AG09319 (cell line): Measurements from ENCODE around the gene CUL1.

Experiments used
- DNase-seq: peaks from one replicate; pipeline ENCODE4 v3.0.0-alpha.2; 2010; ENCODE audit warnings: low read depth; ENCODE audit errors: extremely low read depth
- TF ChIP-seq, protein P1 (sequence below): IDR thresholded peaks from 2 replicates; pipeline ENCODE4 v1.5.1; 2011; ENCODE audit warnings: low read depth, mild to moderate bottlenecking, inconsistent platforms, low read length, moderate library complexity

The CUL1 gene

DNA sequence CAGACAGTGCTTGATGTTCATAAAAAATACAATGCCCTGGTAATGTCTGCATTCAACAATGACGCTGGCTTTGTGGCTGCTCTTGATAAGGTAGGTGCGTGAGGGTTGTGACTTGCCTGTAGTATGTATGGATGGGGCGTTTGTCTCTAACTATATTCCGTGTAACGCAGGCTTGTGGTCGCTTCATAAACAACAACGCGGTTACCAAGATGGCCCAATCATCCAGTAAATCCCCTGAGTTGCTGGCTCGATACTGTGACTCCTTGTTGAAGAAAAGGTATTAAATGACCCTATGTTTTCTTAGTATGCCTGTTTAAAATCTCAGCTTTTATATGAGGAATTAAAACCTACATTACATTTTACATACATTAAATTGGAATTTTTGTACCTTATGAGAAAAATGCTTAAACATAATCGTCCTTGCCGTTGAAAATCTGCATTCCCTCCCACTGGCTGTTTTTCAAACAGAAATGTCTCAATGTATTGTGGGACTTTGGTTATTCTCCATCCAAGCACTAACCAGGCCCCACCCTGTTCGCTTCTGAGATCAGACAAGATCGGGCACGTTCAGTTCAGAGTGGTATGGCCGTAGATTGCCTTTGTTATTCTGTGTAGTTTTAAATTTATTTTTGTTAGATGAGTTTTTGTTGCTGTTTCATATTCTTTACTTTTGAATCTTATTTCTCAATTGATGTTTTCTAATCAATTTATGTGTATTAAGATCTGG is 85.3 kb downstream of the CUL1 start:
- no peak for DNase-seq

DNA sequence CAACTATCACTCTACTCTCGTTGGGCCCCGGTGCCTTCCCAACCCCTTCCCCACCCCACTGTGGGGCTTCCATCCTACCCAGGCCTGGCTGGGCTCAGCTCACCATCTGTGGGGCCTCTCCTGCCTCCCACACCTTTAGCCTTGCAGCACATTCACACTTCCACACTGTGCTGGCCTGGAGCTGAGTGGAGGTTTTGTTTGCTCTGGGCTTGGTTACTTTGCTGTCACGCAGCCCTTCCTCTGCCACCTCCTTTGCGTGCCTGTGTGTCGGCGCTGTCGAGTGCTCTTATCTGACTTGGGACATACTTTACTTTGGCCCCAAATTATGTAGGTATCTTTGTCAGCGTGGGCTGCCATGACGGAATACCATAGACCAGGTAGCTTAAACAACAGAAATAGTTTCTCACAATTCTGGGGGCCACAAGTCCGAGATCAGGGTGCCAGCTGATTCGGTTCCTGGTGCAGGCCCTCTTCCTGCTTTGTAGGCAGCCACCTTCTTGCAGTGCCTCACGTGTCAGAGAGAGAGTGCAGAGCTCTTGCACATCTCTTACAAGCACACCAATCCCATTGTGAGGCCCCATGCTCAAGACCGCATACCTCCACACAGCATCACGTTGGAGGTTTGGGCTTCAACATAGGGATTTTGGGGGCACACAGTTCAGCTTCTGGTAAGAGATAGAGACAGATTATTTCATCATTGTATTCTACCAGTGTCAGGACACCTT is 89.0 kb downstream of the CUL1 start:
- DNase-seq: no peak
- TF ChIP-seq, protein P1, sequence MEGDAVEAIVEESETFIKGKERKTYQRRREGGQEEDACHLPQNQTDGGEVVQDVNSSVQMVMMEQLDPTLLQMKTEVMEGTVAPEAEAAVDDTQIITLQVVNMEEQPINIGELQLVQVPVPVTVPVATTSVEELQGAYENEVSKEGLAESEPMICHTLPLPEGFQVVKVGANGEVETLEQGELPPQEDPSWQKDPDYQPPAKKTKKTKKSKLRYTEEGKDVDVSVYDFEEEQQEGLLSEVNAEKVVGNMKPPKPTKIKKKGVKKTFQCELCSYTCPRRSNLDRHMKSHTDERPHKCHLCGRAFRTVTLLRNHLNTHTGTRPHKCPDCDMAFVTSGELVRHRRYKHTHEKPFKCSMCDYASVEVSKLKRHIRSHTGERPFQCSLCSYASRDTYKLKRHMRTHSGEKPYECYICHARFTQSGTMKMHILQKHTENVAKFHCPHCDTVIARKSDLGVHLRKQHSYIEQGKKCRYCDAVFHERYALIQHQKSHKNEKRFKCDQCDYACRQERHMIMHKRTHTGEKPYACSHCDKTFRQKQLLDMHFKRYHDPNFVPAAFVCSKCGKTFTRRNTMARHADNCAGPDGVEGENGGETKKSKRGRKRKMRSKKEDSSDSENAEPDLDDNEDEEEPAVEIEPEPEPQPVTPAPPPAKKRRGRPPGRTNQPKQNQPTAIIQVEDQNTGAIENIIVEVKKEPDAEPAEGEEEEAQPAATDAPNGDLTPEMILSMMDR: no peak

More for the DNA sequence above, 85.3 kb downstream of the CUL1 start:
- TF ChIP-seq, protein P1: no peak

- DNase-seq: no peak
- TF ChIP-seq, protein P1: no peak
These were observed 90.5 kb downstream of the CUL1 start for GRCh38 chr7:148789220-148789619.

- TF ChIP-seq, protein P1: no peak
- no peak for DNase-seq
These were observed 91.5 kb downstream of the CUL1 start for GRCh38 chr7:148790131-148790726.

DNA sequence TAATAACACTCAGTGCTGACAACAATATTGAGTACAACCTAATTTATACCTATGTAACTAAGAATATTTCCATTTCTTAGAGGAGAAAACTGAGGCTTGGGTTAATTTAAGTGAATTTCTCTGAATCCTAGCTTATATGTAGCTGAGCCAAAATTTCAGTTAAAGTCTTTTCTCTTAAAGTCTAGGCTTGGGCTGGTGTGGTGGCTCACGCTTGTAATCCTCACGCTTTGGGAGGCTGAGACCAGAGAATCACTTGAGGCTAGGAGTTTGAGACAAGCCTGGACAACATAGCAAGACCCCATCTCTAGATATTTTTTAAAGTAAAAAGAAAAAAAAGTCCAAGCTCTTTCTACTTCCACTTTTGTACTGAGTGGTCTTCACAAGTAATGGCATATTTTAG is 92.1 kb downstream of the CUL1 start:
- no peak for DNase-seq
- TF ChIP-seq, protein P1: no peak

DNA sequence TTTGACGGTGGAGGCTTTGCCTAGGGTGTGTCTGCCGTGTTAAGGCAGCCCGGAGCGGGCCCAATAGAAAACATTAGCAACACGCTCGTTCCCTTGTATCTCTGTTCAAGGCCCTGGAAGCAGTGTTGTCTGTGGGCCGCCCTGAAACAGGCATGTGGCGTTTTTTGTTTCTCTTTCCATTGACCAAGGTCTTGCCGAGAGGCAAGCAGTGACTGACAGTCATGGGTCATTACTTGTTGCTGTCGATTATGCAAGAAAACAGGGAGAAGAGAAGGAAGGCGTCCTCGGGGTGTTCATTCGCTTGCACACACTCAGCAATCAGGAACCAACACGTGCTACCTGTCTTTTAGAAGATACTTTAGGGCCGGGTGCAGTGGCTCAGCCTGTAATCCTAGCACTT is 92.8 kb downstream of the CUL1 start:
- DNase-seq: no peak
- TF ChIP-seq, protein P1: no peak

DNA sequence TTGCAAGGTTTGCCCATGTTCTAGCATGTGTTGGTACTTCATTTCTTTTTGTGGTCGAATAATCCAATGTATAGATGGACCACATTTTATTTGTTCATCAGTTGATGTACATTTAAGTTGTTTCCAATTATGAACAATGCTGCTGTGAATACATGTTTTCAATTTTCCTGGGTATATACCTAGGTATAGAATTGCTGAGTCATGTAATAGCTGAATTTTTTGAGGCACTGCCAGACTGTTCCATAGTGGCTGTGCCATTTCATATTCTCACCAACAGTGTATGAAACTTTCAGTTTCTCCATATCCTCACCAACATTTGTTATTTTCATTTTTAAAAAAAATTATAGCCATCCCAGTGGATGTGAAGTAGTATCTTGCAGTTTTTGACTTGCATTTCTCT is 94.9 kb downstream of the CUL1 start:
- no peak for DNase-seq

More for the DNA sequence above, 94.9 kb downstream of the CUL1 start:
- TF ChIP-seq, protein P1: no peak
